ENCODE results near the gene NRTN. TPM values are rescaled to one million over a fixed set of nuclear protein-coding genes. Genes with fewer than 3 reads are reported as not detected.
"Not testable (repeated sequence)": the region's sequence is repeated elsewhere in the genome, so short reads cannot be mapped to it uniquely, and the experiment has no call there.

Gene NRTN
- total RNA-seq, 4 donors from 2014 or later = 0.82 to 3.8 (median 1.5) TPM

DNA sequence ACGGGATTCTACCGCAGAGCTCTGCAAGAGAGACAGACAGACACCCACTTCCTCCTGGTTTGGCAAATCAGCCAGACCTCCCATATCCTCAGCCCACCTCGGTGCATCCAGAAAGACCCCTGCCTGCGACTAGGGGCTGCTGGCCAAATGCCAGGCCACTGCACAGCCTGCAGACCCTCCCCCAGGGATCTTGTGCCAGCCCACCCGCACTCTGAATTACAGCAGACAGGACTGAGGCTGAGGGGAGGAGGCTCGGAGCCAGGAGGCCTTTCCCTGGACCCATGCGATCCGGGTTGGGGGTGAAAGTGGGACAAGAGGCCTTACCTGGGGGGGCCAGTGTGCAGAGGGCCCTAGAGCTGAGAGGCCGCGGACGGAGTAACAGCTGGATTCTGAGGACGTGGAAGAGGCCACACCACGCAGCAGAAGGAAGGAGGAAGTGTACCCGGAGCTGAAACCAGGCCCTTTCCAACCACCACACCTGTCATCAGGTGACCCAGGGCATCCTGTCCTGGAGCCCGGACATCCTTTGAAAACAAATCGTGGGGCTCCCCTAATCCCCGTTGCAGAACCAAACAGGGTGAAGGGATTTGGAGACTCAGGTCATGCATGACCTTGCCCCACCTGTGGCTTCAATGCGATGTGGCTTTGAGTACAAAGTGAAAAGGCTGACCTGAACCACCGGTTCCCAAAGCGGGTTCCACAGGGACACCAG, 33.6 kb downstream of the NRTN start:
- H3K36me3 ChIP-seq = no peaks in the 10 kb centered on the region
- H3K9me3 ChIP-seq = no peaks in the 10 kb centered on the region
- peaks cover 0 to 29% (median 19%) of the 10 kb centered on the region in 4 donors for H3K4me1 ChIP-seq
- H3K4me3 ChIP-seq = peak overlapping the region in 3 of 4 donors; percentile 41 to 63 (median 42)
- H3K27me3 ChIP-seq = no peaks in the 10 kb centered on the region
- WGBS, 2 donors (ENCODE audit: low coverage in 1 of 2) = 43% methylated on average over 19 of the region's 20 CpGs; no CpG with 5 or more reads in 1 of the 2 donors
- intact Hi-C loops (cut with DNase I; ENCODE audit: low total_unique reads) (no loop called here), in situ Hi-C loops (cut with MboI; ENCODE audit: low pct_ligation_motif_present in 1 of 4, low pct_unique_long_range_greater_than_20kb in 1 of 4, low sequenced_read_pairs in 3 of 4) (no loop called here)
- DNase-seq = peak; percentile 71
- TF ChIP-seq EP300 (IDR thresholded peaks at IDR 0.05; ENCODE audit: low read depth) = no peak
- TF ChIP-seq, protein P1, sequence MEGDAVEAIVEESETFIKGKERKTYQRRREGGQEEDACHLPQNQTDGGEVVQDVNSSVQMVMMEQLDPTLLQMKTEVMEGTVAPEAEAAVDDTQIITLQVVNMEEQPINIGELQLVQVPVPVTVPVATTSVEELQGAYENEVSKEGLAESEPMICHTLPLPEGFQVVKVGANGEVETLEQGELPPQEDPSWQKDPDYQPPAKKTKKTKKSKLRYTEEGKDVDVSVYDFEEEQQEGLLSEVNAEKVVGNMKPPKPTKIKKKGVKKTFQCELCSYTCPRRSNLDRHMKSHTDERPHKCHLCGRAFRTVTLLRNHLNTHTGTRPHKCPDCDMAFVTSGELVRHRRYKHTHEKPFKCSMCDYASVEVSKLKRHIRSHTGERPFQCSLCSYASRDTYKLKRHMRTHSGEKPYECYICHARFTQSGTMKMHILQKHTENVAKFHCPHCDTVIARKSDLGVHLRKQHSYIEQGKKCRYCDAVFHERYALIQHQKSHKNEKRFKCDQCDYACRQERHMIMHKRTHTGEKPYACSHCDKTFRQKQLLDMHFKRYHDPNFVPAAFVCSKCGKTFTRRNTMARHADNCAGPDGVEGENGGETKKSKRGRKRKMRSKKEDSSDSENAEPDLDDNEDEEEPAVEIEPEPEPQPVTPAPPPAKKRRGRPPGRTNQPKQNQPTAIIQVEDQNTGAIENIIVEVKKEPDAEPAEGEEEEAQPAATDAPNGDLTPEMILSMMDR (IDR thresholded peaks at IDR 0.05) = no peak
- peak; percentile 19 to 83 (median 79) for TF ChIP-seq POLR2AphosphoS5 (IDR thresholded peaks at IDR 0.05)
- peak; percentile 85 for TF ChIP-seq POLR2A (IDR thresholded peaks at IDR 0.05)
- peak overlapping the region; percentile 84 to 94 (median 87) for H3K27ac ChIP-seq

GRCh38 chr19:5839065-5840017, 34.5 kb downstream of the NRTN start, which contains the start of gene FUT6:
Gene FUT6 (minus strand): TSS chr19:5839702. CDS start chr19:5832567, 7,135 bp downstream.
- Histone ChIP-seq H3K27me3 (no peaks in the 10 kb centered on the region), H3K36me3 (no peaks in the 10 kb centered on the region), H3K9me3 (no peaks in the 10 kb centered on the region), H3K4me1 (peaks cover 0 to 29% (median 19%) of the 10 kb centered on the region in 4 donors), H3K4me3 (peak within 1 kb of the TSS in 3 of 4 donors; percentile 41 to 63 (median 42)), H3K27ac (peak within 1 kb of the TSS; percentile 84 to 94 (median 87))
- TF ChIP-seq POLR2AphosphoS5 (IDR thresholded peaks at IDR 0.05) = peak in 2 of 3 donors; percentile 16 to 64
- TF ChIP-seq, protein P1 (IDR thresholded peaks at IDR 0.05) = no peak
- in situ Hi-C loops (cut with MboI; ENCODE audit: low pct_ligation_motif_present in 1 of 4, low pct_unique_long_range_greater_than_20kb in 1 of 4, low sequenced_read_pairs in 3 of 4) = no loop called here
- intact Hi-C loops (cut with DNase I; ENCODE audit: low total_unique reads) = no loop called here
- WGBS, 2 donors (ENCODE audit: low coverage in 1 of 2) = 60 to 70% methylated on average over 1 to 9 of the region's 9 CpGs
- peak; percentile 61 for DNase-seq

DNA sequence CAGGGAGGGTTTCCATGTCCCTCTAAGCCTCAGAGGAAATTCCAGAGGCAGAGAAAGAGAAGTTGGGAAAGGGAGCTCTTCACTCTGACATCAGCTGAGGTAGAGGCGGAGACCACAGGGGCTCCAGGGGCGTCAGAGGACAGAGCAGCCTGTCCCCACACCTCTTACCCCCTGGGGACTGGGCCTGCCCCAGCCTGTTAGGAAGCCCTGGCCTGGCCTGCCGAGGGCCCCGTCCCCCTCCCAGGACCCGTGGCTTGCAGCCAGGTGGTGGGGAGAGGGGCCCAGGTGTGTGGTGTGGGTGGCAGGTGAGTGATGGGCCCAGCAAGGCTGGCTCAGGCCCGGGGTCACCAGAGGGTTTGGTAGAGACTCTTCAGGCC, 36.9 kb downstream of the NRTN start:
- H3K27me3 ChIP-seq; H3K4me3 ChIP-seq; intact Hi-C loops (cut with DNase I; ENCODE audit: low total_unique reads); H3K9me3 ChIP-seq; in situ Hi-C loops (cut with MboI; ENCODE audit: low pct_ligation_motif_present in 1 of 4, low pct_unique_long_range_greater_than_20kb in 1 of 4, low sequenced_read_pairs in 3 of 4); DNase-seq; H3K36me3 ChIP-seq: not testable (repeated sequence)
- WGBS, 2 donors (ENCODE audit: low coverage in 1 of 2) = 58% methylated on average over 4 of the region's 6 CpGs; no CpG with 5 or more reads in 1 of the 2 donors
- Histone ChIP-seq H3K4me1 (peaks cover 0 to 38% (median 25%) of the 10 kb centered on the region in 4 donors), H3K27ac (peak overlapping the region; percentile 34 to 88 (median 76))

- Histone ChIP-seq H3K36me3 (no peaks in the 10 kb centered on the region), H3K27me3 (no peaks in the 10 kb centered on the region), H3K9me3 (no peaks in the 10 kb centered on the region), H3K27ac (no peak overlapping the region), H3K4me1 (peaks cover 0 to 36% (median 23%) of the 10 kb centered on the region in 4 donors), H3K4me3 (no peak overlapping the region)
- in situ Hi-C loops (cut with MboI; ENCODE audit: low pct_ligation_motif_present in 1 of 4, low pct_unique_long_range_greater_than_20kb in 1 of 4, low sequenced_read_pairs in 3 of 4) (no loop called here), intact Hi-C loops (cut with DNase I; ENCODE audit: low total_unique reads) (no loop called here)
- WGBS, 2 donors (ENCODE audit: low coverage in 1 of 2) = 80% methylated on average over 21 of the region's 21 CpGs; no CpG with 5 or more reads in 1 of the 2 donors
- TF ChIP-seq POLR2A (IDR thresholded peaks at IDR 0.05) (no peak), POLR2AphosphoS5 (IDR thresholded peaks at IDR 0.05) (no peak), EP300 (IDR thresholded peaks at IDR 0.05; ENCODE audit: low read depth) (no peak)
- TF ChIP-seq, protein P1 (IDR thresholded peaks at IDR 0.05) = no peak
- no peak for DNase-seq
Observed at GRCh38 chr19:5843295-5843927, 38.5 kb downstream of the NRTN start.

Measured in transverse colon (tissue), 4 donors.